ENCODE measurements around the gene FZD1.
"Not testable (repeated sequence)": the region's sequence is repeated elsewhere in the genome, so short reads cannot be mapped to it uniquely, and the experiment has no call there.

FZD1 gene

DNA sequence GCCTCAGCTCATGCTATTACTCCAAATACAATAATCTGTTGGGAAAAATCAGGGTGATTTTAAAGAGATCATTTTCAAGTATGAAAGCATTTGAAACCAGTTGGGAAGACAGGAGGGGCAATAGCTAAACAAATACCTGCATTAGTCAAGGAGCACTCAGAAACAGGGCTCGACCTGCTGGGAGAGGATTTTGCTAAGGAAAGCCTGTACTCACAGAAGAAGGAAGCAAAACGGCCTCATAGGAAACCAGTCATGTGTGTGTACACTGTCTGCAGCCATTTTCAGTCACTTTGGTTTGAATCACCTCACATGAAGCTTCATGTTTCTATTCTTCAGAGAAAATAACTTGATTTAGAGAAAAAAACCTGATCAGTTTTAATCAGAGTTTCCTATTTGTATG is 38.6 kb downstream of the FZD1 start:
- no peak for DNase-seq (ENCODE audit: low read depth in 1 of 2, low spot score in 1 of 2)
- Histone ChIP-seq H3K27ac (replicated peaks) (no peak overlapping the region), H3K27me3 (ENCODE audit: insufficient read depth, poor library complexity, severe bottlenecking) (no peaks in the 10 kb centered on the region), H3K4me3 (replicated peaks; ENCODE audit: insufficient read depth, low read length) (no peak overlapping the region)
- TF ChIP-seq GABPA (IDR thresholded peaks at IDR 0.05; ENCODE audit: low read depth) = no peak

DNA sequence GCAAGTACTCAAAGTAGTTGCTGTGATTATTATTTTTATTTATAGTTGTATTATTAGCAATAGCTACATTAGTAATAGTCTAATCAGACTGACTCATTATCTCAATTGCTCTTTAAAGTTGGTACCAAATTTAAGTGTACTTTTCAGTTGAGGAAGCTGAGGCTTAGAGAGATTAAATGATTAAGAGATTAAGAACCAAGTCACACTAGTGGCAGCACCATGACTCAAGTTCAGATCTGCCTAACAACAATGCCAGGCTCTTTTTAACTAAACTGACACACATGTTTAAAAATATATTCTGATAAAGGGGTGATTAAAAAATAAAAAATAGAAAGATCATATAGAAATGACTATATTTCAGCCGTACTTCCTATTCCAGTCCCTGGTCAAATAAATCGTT is 42.0 kb downstream of the FZD1 start:
- TF ChIP-seq POLR2AphosphoS5 (IDR thresholded peaks at IDR 0.05; ENCODE audit: low read depth) (no peak), SPI1 (IDR thresholded peaks at IDR 0.05; ENCODE audit: borderline replicate concordance, low read depth) (no peak), GABPA (IDR thresholded peaks at IDR 0.05; ENCODE audit: low read depth) (no peak)
- TF ChIP-seq, protein P1, sequence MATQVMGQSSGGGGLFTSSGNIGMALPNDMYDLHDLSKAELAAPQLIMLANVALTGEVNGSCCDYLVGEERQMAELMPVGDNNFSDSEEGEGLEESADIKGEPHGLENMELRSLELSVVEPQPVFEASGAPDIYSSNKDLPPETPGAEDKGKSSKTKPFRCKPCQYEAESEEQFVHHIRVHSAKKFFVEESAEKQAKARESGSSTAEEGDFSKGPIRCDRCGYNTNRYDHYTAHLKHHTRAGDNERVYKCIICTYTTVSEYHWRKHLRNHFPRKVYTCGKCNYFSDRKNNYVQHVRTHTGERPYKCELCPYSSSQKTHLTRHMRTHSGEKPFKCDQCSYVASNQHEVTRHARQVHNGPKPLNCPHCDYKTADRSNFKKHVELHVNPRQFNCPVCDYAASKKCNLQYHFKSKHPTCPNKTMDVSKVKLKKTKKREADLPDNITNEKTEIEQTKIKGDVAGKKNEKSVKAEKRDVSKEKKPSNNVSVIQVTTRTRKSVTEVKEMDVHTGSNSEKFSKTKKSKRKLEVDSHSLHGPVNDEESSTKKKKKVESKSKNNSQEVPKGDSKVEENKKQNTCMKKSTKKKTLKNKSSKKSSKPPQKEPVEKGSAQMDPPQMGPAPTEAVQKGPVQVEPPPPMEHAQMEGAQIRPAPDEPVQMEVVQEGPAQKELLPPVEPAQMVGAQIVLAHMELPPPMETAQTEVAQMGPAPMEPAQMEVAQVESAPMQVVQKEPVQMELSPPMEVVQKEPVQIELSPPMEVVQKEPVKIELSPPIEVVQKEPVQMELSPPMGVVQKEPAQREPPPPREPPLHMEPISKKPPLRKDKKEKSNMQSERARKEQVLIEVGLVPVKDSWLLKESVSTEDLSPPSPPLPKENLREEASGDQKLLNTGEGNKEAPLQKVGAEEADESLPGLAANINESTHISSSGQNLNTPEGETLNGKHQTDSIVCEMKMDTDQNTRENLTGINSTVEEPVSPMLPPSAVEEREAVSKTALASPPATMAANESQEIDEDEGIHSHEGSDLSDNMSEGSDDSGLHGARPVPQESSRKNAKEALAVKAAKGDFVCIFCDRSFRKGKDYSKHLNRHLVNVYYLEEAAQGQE (IDR thresholded peaks at IDR 0.05; ENCODE audit: insufficient replicate concordance, low read depth) = no peak
- TF ChIP-seq, protein P2, sequence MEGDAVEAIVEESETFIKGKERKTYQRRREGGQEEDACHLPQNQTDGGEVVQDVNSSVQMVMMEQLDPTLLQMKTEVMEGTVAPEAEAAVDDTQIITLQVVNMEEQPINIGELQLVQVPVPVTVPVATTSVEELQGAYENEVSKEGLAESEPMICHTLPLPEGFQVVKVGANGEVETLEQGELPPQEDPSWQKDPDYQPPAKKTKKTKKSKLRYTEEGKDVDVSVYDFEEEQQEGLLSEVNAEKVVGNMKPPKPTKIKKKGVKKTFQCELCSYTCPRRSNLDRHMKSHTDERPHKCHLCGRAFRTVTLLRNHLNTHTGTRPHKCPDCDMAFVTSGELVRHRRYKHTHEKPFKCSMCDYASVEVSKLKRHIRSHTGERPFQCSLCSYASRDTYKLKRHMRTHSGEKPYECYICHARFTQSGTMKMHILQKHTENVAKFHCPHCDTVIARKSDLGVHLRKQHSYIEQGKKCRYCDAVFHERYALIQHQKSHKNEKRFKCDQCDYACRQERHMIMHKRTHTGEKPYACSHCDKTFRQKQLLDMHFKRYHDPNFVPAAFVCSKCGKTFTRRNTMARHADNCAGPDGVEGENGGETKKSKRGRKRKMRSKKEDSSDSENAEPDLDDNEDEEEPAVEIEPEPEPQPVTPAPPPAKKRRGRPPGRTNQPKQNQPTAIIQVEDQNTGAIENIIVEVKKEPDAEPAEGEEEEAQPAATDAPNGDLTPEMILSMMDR (IDR thresholded peaks at IDR 0.05; ENCODE audit: insufficient read depth, low read length) = no peak
- DNase-seq (ENCODE audit: low read depth in 1 of 2, low spot score in 1 of 2) = no peak
- Histone ChIP-seq H3K27me3 (ENCODE audit: insufficient read depth, poor library complexity, severe bottlenecking) (no peaks in the 10 kb centered on the region), H3K4me3 (replicated peaks; ENCODE audit: insufficient read depth, low read length) (no peak overlapping the region), H3K27ac (replicated peaks) (no peak overlapping the region)

DNA sequence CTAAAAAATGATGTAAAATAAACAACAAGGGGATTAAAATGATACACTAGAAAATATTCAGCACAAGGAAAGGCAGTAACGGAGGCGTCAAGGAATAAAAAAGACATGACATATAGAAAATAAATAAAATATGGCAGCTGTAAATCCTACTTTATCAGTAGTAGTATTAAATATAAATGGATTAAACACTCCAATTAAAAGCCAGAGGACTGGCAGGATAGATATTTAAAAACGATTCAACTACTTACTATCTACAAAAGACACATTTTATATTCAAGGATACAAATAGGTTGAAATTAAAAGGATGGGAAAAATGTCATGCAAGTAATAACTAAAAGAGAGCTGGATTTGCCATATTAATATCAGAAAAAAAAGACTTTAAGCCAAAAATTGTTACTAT is 43.2 kb downstream of the FZD1 start:
- H3K4me3 ChIP-seq (replicated peaks; ENCODE audit: insufficient read depth, low read length) = no peak overlapping the region
- no peaks in the 10 kb centered on the region for H3K27me3 ChIP-seq (ENCODE audit: insufficient read depth, poor library complexity, severe bottlenecking)
- no peak overlapping the region for H3K27ac ChIP-seq (replicated peaks)
- no peak for DNase-seq (ENCODE audit: low read depth in 1 of 2, low spot score in 1 of 2)
- TF ChIP-seq, protein P1 (IDR thresholded peaks at IDR 0.05; ENCODE audit: insufficient replicate concordance, low read depth) = no peak
- TF ChIP-seq GABPA (IDR thresholded peaks at IDR 0.05; ENCODE audit: low read depth) (no peak), SPI1 (IDR thresholded peaks at IDR 0.05; ENCODE audit: borderline replicate concordance, low read depth) (no peak), POLR2AphosphoS5 (IDR thresholded peaks at IDR 0.05; ENCODE audit: low read depth) (no peak)
- TF ChIP-seq, protein P2 (IDR thresholded peaks at IDR 0.05; ENCODE audit: insufficient read depth, low read length) = no peak

DNA sequence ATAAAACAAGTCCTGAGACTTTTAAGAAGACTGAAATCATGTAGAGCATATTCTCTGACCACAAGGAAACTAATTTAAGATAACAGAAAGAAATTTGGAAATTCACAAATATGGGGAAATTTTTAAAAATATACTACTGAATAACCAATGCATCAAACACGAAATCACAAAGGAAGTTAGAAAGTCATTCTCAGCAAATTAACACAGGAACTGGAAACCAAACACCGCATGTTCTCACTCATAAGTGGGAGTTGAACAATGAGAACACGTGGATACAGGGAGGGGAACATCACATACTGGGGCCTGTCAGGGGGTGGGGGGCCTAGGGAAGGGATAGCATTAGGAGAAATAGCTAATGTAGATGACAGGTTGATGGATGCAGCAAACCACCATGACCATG is 44.0 kb downstream of the FZD1 start:
- H3K4me3 ChIP-seq (replicated peaks; ENCODE audit: insufficient read depth, low read length); DNase-seq (ENCODE audit: low read depth in 1 of 2, low spot score in 1 of 2); H3K27ac ChIP-seq (replicated peaks); H3K27me3 ChIP-seq (ENCODE audit: insufficient read depth, poor library complexity, severe bottlenecking): not testable (repeated sequence)

DNA sequence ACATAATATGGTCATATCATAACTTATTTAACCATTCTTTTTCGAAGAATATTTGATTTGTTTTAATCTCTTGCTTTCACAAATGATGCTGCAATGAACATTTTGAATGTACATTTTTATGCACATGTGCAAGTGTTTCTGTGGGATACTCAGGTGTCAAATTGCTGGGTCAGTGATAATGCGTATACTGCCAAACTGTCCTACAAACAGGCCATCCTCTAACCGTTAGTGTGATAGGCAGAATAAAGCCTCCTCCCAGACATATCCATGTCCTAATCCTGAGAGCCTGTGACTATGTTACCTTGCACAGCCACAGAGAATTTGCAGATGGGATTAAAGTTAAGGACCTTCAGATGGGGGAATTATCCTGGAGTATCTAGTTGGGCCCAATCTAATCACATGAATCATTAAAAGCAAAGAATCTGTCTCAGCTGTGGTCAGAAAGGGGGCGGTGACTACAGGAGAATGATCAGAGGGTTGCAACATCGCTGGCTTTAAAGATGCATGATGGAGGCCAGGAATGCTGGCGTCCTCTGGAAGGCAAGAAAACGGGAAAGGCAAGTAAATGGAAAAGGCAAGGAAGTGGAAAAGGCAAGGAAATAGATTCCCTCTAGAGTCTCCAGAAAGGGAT is 46.7 kb downstream of the FZD1 start:
- H3K27me3 ChIP-seq (ENCODE audit: insufficient read depth, poor library complexity, severe bottlenecking) = no peaks in the 10 kb centered on the region
- no peak for DNase-seq (ENCODE audit: low read depth in 1 of 2, low spot score in 1 of 2)
- TF ChIP-seq POLR2AphosphoS5 (IDR thresholded peaks at IDR 0.05; ENCODE audit: low read depth) = no peak
- TF ChIP-seq, protein P1 (IDR thresholded peaks at IDR 0.05; ENCODE audit: insufficient replicate concordance, low read depth) = no peak
- no peak for TF ChIP-seq GABPA (IDR thresholded peaks at IDR 0.05; ENCODE audit: low read depth)
- TF ChIP-seq, protein P2 (IDR thresholded peaks at IDR 0.05; ENCODE audit: insufficient read depth, low read length) = no peak
- no peak for TF ChIP-seq SPI1 (IDR thresholded peaks at IDR 0.05; ENCODE audit: borderline replicate concordance, low read depth)
- H3K27ac ChIP-seq (replicated peaks) = no peak overlapping the region
- H3K4me3 ChIP-seq (replicated peaks; ENCODE audit: insufficient read depth, low read length) = no peak overlapping the region

All from HL-60 (cell line).